Epithelial cell of esophagus (primary cell): ENCODE measurements around the gene MYO1F.

Experiments
- DNase-seq: peaks from one replicate; pipeline ENCODE4 v3.0.0; 2010; ENCODE audit warnings: low read depth
- H3K4me3 ChIP-seq: 2 replicates; pipeline ENCODE4 v1.5.1; 2011; ENCODE audit warnings: mild to moderate bottlenecking, low read length, control low read depth
- CTCF ChIP-seq: IDR thresholded peaks from 2 replicates; pipeline ENCODE4 v1.5.1; 2011; ENCODE audit warnings: low read depth, mild to moderate bottlenecking, low read length, control low read depth, inconsistent platforms; ENCODE audit not compliant: insufficient read depth; ENCODE audit errors: missing control alignments

Gene MYO1F

GRCh38 chr19:8600816-8601215 lies 23.6 kb upstream of the MYO1F start:
- TF ChIP-seq CTCF = no peak
- no peak for DNase-seq
- H3K4me3 ChIP-seq = no peak overlapping the region

DNA sequence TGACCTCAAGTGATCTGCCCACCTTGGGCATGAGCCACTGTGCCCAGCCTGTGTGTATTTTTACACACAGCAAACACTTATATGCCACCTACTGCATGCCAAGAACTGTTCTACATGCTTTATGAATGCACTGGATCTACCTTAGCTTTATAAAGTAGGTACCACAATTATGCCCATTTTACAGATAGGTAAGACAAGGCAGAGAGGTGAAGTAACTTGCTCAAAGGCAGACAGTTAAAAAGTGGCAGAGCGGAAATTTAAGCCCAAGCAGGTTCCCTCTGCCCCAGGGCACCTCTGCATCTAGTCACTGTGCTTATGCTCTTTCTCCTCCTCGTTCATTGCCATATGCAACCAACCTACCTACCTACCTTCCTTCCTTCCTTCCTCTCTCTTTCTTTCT lies 22.8 kb upstream of the MYO1F start:
- DNase-seq = no peak
- H3K4me3 ChIP-seq = no peak overlapping the region
- TF ChIP-seq CTCF = no peak

DNA sequence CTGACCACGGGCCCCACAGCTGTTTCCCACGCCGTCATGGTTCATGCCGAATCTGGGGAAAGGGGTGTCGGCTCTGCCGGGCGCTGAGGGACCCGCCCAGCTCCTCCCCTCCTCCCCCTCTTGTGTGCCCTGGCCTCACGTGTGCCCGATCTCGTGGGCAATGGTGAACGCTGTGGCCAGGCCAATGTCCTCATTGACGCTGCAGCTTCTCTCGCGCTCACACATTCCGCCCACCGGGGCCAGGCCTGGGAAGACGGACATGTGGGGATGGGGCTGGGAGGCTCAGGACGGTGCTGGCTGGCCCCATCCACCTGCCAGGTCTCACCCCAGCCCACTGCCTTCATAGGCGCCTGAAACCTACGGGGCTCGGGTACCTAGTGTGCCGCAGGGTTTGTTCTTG lies 18.9 kb upstream of the MYO1F start:
- H3K4me3 ChIP-seq = no peak overlapping the region
- no peak for DNase-seq
- no peak for TF ChIP-seq CTCF

DNA sequence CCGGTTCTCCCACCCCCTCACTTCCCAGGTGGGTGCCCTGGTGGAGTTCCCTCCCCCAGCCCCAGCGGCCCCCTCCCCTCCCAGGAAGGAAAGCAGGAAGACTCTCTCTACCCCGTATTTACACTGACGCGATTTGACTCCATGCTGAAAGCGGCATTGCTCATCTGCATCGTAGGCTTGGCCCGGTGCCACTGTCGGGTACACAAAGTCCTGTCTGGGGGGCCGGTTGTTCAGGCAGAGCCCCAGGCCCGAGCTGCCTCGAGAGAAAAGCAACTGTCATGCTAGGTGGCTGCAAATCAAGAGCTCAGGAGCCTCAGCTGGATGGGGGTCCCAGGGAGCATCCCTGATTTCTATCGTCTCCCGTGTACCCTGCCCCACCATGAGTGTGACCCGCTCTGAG lies 18.4 kb upstream of the MYO1F start:
- H3K4me3 ChIP-seq = no peak overlapping the region
- no peak for TF ChIP-seq CTCF
- no peak for DNase-seq

- no peak overlapping the region for H3K4me3 ChIP-seq
- no peak for DNase-seq
- TF ChIP-seq CTCF = no peak
Measured at GRCh38 chr19:8593931-8594330, 16.7 kb upstream of the MYO1F start.

- no peak for DNase-seq
- TF ChIP-seq CTCF = no peak
- H3K4me3 ChIP-seq = no peak overlapping the region
Measured at GRCh38 chr19:8592231-8593009, 15.2 kb upstream of the MYO1F start.

GRCh38 chr19:8589177-8589714 lies 12.0 kb upstream of the MYO1F start:
- no peak for DNase-seq
- no peak for TF ChIP-seq CTCF
- no peak overlapping the region for H3K4me3 ChIP-seq
